Activated naive CD8-positive, alpha-beta T cell treated with anti-CD3 and anti-CD28 coated beads, Interleukin-2, amount 50 U/mL, for 16 hours (primary cell): Measurements from ENCODE around the gene CTBP1.

Source experiments
- DNase-seq: peaks from one replicate; pipeline ENCODE4 v3.0.0-alpha.2; 2020; ENCODE audit warnings: low read depth, low spot score

The CTBP1 gene

DNA sequence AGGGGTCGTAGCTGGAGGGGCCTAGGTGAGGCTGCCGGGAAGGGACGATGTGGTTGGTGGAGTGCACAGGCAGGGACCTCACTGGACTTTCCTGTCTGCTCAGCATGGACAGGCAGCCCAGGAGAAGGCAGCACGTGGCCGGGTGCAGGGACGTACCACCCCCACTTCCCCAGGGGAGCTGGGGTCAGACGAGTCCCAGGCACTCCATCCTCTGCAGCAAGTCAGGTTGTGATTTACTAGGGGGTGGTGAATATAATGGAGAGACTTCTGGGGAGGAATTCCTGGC, 1.5 kb upstream of the CTBP1 start:
- DNase-seq: no peak

DNA sequence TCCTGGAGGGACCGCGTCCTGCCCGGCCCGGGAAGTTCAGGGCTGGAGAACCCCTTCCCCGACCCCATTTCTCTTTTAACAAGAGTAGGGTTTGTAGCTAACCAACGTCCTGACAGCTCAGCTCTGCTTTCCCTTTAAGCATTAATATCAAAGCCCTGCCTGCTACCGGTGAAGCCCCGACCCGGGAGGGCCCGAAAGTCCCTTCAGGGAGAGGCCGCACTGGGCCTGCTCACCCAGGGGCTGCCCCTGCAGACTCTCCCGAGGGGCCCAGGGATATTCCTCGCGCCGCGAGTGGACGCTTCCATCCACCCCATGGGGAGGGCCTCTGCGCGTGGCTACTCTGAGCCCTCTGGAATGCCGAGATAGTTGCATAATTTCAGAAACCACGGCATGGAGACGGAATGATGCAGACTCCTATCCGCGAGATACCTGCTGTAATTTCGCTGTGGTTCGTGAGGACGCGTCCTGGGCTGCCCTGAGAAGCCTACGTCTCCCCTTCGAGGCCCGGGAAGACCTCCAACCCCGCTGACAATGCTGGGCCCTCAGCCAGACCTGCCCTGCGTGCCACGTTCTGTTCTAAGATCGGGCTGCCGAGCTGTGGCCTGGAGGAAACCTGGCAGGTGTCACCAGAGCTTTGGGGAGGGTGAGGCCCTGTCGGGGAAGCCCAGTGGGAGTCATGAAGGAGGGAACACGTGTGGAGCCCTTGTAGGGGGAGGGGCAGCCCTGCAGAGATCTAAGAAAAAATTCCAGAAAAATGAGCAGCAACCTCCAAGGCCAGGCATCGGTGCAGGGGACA, 999 bp upstream of the CTBP1 start:
- no peak for DNase-seq

DNA sequence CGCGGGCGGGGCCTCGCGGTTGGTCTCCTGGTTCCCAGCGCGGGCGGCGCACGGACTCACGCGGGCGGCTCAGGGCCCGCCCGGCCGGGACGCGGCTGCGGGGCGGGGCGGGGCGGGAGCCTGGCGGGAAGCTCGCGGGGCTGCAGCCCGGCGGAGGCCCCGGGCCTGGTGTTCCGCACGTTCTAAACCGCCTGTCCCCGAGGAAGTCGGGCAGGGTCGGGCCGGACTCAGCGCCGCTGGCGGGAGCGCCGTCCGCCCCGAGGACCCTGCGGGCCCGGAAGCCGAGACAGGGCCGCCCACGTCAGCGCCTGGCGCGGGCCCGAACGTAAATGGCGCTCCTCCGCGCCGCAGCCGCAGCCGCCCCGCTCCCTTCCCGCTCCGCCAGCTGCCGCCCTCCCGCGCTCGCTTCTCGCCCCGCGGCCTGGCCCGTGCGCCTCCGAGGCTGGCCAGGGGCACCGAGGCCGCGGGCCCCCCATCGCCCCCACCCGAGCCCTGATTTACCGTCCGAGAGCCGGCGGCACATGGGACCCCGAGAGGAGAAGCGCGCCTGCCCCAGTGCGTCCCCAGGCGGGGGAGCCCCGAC, 309 bp upstream of the CTBP1 start:
- DNase-seq: peak; percentile 60

DNA sequence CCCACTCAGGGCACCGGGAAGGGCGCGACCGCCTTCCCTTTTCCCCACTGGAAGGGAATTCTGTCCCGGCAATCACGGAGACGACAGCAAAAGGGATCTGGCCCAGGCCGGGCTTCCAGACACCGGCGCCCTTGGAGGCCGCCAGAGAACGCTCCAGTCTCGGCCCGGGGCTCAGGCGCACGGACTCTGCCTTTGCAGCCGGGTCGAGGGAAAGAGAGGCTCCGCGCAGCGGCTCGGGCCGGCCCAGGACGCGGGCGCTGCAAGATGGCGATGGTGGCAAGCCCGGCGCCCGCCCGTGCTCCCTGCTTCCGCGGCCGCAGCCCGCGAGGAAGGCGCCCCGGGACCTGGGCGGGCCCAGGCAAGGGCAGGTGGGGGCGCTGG, 1.1 kb downstream of the CTBP1 start:
- peak; percentile 11 for DNase-seq

DNA sequence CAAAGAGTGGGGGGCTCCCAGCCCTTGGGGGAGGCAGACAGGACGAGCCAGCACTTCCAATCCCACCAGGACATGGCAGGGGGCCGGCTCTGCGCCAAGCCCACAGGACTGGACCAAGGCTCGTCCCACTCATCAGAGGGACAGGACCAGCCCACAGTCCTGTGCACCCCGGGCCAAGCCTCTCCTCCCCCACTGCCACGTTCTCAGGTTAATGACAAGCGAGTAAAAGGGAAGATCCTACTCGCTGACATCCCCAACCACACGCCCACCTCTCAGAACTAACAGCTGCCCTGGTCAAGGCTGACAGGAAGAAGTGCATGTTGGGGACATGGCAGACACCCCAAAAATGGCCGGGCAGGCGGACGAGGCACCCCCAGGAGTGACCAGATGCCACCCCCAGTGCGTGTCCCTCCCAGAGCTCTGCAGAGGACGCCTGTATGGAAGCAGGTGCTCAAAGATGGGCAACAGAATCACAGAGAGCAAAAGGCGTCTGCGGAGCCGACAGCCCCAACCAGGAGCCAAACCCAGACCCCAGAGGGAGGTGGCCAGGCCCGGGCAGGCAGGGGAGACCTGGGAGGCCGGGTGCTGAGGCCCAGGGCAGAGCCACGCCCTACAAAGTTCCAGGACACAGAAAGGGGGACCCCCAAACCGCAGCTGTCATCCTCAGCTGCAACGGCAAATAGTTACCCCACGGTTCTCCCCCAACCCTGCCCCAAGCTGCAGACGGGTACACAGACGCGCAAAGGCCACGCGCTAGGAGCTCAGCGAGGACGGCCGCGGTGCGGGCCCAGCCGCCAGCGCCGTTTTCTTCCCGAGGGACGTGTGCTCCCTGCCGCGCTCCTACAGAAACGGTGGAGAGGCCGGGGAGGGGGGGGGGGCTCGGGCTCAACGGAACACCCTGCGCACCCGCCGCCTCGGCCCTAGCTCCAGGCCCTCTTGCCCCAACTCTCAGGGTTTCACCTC, 1.7 kb downstream of the CTBP1 start:
- DNase-seq: no peak

DNA sequence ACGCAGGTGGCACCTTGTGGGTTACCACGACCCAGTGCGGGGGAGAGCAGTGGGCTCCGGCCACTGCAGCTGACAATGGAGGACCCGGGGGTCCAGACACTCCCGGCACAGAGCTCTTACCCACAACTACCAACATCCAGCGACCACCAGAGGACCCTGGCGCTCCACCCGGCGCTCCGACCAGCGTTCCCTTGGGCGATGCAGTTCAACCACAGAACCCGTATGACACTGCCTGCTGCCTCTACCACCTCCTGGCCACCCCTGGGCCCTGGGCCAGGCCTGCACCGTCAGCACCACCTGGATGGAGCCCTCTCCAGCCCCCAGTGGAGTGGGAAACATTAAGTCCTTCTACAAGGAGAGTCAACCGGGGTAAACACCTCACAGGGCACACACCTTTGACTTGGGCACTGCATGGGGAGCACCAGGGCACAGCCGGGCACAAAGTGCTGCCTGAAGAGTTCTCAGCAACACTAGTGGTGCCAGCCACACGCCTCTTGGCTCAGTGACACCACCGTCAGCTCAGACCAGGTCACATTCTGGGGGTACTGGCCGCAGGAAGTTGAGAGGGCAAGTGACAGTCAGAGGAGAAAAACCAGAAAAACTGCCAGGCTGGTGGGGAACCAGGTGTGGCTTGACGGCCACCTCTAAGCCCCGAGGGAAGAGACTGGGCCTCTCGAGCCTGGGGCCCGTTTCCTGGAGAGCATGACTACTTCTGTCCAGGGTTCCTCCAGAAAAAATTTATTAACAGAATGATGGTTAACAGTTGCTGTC, 2.6 kb downstream of the CTBP1 start:
- DNase-seq: no peak

DNA sequence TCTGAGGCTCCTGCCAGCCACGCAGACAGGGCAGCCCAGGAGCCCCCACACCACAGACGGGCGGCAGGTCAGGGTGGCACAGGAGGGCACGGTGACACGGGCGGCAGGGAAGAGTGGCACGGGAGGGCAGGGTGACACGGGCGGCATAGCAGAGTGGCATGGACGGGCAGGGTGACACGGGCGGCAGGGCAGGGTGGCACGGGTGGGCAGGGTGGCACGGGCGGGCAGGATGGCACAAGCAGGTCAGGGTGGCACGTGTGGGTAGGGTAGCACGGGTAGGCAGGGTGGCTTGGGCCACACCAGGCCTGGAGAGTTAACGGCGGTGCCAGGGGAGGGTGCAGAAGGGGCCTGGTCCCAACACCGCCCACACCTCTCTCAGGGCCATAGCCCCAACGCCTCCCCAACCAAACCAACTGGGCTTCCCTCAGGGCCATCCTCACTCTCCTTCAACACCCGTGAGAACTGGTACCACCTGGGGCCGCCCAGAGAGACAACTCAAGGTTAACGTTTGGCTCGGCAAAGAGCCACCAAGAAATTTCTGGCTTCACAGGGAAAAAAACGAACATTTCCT, 3.4 kb downstream of the CTBP1 start:
- no peak for DNase-seq

DNA sequence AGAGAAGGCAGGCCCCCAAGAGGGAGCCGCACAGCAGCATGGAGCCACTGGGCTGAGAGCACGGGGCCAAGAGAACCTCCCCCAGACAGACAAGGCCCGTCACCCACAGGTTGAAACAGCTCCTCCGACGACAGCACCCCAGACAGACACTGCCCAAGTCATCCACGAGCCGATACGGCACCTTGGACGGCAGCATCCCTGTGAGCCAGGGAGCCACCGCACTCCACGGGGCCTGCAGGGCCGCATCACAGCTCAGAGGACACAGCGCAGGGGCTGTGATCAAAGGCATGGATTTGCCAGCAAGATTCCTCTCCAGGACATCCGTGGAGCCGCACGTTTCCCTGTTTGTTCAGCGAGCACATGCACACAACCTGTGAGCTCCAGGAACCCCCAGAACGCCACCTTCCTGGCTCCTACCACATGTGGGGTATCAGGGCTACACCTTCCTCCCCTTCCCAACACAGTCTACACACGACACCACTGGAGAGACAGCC, 3.9 kb downstream of the CTBP1 start:
- DNase-seq: no peak

DNA sequence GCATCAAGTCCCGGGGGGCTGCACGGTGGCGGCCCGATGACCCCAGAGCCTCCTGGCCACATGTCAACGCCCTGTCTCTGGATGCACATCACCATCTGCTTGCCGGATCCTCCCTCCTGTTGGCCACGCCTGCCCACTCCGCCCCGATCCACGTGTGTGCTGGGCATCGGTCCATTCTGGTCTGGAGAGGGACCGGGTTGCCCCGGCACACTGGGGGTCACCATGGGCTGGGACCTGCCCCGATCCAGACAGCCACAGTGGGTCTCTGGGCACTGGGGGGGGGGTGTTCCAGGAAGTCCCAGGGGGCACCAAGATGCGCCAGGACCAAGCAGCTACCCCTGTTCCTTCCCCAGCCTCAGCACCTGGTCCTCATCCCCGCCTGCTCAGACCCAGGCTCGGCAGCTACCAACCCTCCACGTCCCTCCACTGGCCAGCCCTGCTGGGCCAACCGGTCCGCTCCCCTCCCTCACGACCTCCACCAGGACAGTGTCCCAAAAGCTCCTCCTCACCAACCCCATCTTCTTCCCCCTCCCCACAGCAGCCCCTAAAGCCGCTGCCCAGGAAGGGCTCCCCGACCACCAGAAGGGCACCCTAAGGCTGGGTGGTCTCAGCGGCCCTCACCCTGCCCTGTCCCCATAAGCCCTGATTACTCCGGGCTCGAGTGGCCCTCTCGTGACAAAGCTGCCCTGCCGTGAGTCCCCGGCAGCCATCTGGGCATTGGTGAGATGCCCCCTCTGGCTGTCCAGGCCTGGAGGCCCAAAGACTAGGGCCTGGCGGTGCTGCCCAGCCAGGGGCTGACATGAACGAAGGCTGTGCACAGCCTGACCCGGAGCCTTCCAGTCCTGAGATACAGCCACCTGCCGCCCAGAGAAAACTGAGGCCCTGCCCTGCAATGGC, 4.6 kb downstream of the CTBP1 start:
- DNase-seq: no peak

DNA sequence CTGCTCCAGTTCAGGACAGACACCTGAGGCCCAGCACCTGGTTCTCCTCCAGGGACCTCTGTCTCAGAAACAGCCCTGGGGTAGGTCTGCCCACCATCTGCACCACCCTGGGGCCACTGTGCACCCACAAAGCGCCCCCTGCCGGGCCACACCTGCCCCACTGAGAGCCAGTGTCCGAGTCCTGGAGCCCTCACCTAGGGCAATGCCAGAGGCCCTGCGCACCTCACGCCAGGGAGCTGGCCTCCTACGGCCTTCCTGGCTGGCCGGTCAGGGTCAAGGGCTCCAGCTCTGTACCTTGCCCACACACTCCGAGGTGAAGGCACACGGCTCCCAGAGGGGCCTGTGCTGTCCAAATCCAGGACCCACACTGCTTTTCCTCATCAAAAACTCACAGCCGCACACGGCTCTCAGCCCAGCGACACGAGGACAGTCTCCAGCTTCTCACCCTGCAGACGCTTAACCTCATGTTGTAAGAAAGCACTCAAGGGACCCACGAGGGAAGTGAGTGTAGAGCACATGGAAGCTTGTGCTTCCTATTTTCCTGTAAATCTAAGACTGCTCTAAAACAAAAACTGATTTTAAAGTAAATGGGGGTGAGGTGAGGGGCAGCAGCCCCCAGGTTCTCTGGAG, 5.4 kb downstream of the CTBP1 start:
- DNase-seq: no peak

DNA sequence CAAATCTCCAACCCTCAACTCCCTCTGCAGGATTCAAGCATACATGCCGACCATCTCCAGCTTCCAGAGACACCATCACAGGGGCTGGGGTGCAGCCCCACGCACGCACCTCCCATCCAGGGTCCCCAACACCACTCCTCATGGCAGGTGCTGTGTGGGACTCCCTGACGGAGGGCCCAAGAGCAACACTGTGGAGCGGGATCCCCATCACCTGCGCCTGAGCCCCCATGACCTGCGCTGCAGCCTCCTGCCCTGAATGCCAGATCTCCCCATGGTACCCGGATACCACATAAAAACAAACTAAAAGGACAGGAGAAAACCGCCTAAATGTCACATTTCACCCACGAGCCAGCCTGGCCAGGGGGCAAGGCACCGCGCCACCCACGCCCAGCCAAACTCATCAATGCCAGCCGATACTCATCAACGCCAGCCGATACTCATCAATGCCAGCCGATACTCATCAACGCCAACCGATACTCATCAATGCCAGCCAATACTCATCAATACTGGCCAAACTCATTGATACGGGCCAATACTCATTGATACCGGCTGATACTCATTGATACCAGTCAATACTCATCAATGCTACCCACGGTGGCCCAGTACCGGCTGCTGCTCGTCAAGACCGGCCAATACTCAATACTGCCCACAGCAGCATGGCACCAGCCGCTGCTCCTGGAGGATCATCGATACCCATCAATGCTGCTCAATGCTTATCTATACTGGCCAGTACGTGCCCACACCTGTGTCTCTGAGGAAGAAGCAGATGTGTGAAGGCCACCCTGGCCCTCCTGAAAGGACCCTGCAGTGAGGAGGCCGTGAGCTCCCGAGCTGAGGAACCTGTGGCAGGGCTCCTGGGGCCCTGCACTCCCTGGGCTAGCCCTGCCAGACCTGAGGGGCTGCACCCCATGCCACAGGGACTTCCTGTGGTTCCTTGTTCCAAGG, 6.2 kb downstream of the CTBP1 start:
- DNase-seq: no peak

DNA sequence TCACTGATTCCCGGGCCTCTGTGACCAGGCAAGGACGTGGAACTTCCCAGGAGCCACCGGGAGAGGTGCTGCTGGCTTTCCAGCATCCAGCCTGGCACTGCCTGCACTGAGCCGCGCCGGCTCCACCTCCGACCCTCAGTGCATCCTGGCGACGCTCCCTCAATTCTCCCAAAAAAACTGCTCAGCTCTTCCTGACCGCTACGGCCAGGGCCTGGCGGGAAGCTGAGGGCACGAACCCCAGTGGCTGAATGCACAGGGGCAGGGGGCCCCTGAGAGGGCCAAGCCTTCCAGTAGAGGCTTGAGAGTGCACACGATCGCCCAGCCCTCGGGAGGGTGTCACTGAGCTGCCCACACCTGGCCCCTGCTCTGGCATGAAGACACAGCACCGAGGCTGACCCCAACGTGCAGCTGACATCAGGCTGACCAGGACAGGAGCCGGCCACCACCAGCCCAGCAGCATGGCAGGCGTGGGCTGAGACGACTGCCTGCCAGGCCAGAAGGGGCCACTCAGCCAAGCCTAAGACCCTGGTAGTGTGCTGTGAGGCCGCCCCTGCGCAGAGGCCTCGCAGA, 6.9 kb downstream of the CTBP1 start:
- no peak for DNase-seq

DNA sequence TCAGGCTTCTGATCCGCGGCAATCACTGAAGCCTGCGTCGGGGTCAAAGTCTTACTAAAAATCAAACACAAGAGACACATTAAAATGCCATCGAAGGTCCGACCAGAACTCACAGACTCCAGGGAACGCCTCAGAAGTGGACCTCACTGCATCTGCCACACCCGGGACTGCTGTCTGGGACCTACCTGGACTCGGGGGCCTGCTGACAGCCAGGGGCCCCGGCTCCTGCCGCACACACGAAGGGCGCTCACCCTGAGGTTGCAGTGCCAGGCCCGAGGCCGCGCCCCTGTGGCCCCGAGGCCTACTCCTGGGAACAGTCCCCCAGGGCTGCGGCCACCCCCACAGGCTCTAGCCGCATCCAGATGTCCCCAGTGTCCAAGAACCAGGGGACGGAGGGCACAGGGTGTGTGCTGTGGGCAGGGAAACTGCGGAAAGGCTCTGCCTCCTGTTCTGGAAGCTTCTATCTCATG, 7.4 kb downstream of the CTBP1 start:
- no peak for DNase-seq

DNA sequence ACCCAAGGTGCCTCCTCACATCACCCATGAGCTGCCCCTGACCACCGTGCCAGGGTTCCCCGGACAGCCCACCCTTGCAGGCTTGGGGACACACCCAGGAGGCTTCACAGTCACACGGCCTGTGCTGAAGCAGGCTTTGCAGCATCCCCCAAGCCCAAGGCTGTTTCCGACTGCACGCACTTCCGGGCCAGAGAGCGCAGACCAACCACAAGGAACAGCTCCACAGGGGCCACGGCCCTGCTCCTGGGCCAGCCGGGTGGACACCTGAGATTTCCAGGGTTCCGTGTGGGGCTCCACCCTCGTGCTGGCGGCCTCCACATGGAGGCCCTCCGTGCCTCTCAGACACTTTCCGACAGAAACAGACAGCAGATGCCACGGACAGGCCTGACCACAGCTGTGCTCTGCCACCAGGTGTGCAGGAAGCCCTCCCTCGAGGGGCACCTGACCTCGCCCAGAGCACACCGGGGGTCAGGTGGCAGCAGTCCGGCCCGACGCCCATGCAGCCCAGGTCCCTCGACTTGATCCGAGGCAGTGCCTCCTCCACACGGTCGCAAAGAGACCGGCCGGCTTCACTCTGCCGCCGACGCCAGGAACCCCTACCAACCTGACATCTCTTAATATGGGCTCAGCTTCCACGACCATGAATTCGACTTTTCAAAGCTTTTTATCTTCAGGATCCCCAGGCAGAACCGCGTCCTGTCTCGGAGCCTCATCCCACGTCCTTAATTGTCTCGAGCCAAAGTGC, 8.0 kb downstream of the CTBP1 start:
- DNase-seq: no peak

DNA sequence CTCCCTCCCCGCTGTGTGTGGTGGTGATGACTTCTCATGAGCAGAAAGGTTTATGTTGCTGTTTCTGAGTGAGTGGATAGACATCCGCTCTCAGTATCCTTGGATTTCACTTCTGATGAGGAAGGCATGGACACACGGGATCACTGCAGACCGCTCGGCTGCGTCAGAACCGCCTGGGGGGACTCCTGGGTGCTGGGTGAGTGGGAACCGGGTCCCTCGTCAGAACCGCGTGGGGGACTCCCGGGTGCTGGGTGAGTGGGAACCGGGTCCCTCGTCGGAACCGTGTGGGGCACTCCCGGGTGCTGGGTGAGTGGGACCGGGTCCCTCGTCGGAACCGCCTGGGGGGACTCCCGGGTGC, 9.0 kb downstream of the CTBP1 start:
- no peak for DNase-seq

DNA sequence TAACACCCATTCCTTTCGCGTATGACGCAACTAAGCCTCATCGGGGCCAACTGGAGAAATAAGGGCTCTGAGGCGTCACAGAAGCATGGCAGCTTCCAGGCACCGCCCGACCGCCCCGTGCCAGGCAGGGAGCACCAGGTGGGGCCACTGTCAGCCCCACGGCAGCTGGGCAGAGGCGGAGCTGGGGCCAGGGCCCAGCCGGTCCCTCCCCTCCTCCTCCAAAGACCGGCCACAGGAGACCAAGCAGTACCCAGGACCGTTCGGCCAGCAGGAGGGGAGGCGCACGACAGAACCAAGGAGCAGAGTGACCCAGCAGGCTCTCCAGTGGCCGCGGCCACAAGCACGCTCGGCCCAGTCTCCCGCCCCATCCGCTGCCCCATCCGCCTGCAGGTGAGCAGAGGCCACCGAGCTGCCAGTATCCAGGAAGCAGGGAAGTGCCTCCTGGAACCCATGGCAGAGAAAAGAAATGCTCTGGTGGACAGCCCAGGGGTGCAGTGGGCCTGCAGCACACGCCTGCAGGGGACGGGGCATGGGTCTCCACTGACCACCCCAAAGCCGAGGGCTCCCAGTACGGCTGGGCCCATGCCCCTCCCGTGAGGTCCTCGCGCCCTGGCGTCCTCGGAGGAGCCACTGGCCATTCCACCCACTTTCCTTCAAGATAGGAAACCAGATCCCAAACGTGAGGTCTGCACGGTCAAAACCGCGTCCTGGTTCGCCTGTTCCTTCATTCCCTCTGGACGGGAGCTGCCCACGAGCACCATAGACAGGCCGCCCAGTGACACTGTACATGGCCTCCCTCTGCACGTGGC, 9.6 kb downstream of the CTBP1 start:
- no peak for DNase-seq

DNA sequence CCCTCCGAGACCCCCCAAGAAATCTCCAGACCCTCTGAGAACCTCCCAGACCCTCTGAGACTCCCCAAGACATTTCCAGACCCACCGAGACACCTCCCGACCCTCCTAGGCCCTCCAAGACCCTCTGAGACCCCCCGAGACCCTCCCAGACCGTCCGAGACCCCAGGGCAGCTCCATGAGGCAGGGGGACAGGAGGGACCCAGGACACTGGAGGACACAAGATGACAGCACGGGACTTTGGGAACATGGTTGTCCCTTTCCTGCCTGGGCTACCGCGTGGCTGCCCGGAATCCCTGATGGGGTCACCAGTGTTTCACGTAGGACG, 10.3 kb downstream of the CTBP1 start:
- DNase-seq: no peak
